ENCODE measurements around the gene TPSD1.
"Not testable (repeated sequence)": the region's sequence is repeated elsewhere in the genome, so short reads cannot be mapped to it uniquely, and the experiment has no call there.

The TPSD1 gene

GRCh38 chr16:1281517-1281916, 25.6 kb downstream of the TPSD1 start:
- DNase-seq (ENCODE audit: low spot score) = no peak

- no peak for DNase-seq (ENCODE audit: low spot score)
Measured at GRCh38 chr16:1282324-1282973, 26.6 kb downstream of the TPSD1 start.

- DNase-seq (ENCODE audit: low spot score) = no peak
Measured at GRCh38 chr16:1283296-1283695, 27.4 kb downstream of the TPSD1 start.

- no peak for DNase-seq (ENCODE audit: low spot score)
Measured at GRCh38 chr16:1283996-1284616, 28.2 kb downstream of the TPSD1 start.

GRCh38 chr16:1285669-1286512, 30.0 kb downstream of the TPSD1 start:
- no peak for DNase-seq (ENCODE audit: low spot score)

- DNase-seq (ENCODE audit: low spot score) = no peak
Measured at GRCh38 chr16:1286513-1287094, 30.7 kb downstream of the TPSD1 start.

- DNase-seq (ENCODE audit: low spot score) = no peak
Measured at GRCh38 chr16:1287982-1288670, 32.3 kb downstream of the TPSD1 start.

- no peak for DNase-seq (ENCODE audit: low spot score)
Measured at GRCh38 chr16:1288813-1289476, 33.1 kb downstream of the TPSD1 start.

- no peak for DNase-seq (ENCODE audit: low spot score)
Measured at GRCh38 chr16:1289477-1289866, 33.6 kb downstream of the TPSD1 start.

GRCh38 chr16:1290063-1290501, 34.2 kb downstream of the TPSD1 start:
- DNase-seq (ENCODE audit: low spot score) = no peak

GRCh38 chr16:1290860-1291575, 35.1 kb downstream of the TPSD1 start:
- DNase-seq (ENCODE audit: low spot score) = no peak

- no peak for DNase-seq (ENCODE audit: low spot score)
Measured at GRCh38 chr16:1291576-1291974, 35.7 kb downstream of the TPSD1 start.

GRCh38 chr16:1292208-1292607, 36.3 kb downstream of the TPSD1 start:
- not testable (repeated sequence) for DNase-seq (ENCODE audit: low spot score)

- DNase-seq (ENCODE audit: low spot score) = not testable (repeated sequence)
Measured at GRCh38 chr16:1292808-1293207, 36.9 kb downstream of the TPSD1 start.

- no peak for DNase-seq (ENCODE audit: low spot score)
Measured at GRCh38 chr16:1293921-1294656, 38.2 kb downstream of the TPSD1 start.

GRCh38 chr16:1295465-1295864, 39.6 kb downstream of the TPSD1 start:
- no peak for DNase-seq (ENCODE audit: low spot score)

GRCh38 chr16:1296688-1297017, 40.8 kb downstream of the TPSD1 start:
- DNase-seq (ENCODE audit: low spot score) = not testable (repeated sequence)

- DNase-seq (ENCODE audit: low spot score) = no peak
Measured at GRCh38 chr16:1297018-1297696, 41.3 kb downstream of the TPSD1 start.

- DNase-seq (ENCODE audit: low spot score) = no peak
Measured at GRCh38 chr16:1298406-1298805, 42.5 kb downstream of the TPSD1 start.

Measured in Ammon's horn (tissue), 1 donor.